Stimulated activated CD8-positive, alpha-beta memory T cell treated with anti-CD3 and anti-CD28 coated beads, Interleukin-4, amount 100 ng/mL, for 24 hours (primary cell): ENCODE measurements around the gene POPDC2.
"Not testable (repeated sequence)": the region's sequence is repeated elsewhere in the genome, so short reads cannot be mapped to it uniquely, and the experiment has no call there.

Experiments used
- DNase-seq: peaks from one replicate; pipeline ENCODE4 v3.0.0-alpha.2; 2020; ENCODE audit warnings: low read depth

Gene POPDC2

GRCh38 chr3:119613201-119613600 is 47.2 kb downstream of the POPDC2 start:
- DNase-seq: no peak

DNA sequence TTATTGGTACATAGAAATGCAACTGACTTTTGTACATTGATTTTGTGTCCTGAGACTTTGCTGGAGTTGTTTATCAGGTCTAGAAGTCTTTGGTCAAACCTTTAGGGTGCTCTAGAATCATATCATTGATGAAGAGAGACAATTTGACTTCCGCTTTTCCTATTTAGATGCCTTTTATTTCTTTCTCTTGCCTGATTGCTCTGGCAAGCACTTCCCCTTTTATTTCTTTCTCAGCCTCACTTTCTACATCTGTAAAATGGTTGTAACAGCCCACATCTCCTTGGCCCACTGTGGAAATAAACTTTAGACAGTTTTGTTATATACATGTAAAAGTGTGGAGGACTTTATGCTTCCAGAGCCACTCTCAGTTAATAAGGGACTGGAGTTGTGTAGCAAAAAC is 48.7 kb downstream of the POPDC2 start:
- no peak for DNase-seq

DNA sequence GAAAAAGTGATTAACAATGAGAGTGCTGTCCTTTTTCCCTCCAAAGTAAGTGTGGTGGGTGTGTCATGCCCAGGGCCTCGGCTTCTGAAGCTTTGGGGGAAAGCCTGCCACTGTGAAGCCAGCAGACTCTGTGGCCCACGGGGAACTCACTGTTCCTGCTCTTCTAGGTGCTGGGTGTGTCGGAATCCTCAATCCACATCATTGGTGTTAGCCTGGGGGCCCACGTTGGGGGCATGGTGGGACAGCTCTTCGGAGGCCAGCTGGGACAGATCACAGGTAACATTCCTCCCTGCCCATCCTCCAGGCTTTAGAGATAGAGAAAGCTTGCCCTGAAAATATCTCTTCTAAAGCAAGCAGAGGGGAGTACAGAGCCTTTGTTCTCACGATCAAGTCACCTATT is 51.1 kb downstream of the POPDC2 start:
- DNase-seq: no peak

DNA sequence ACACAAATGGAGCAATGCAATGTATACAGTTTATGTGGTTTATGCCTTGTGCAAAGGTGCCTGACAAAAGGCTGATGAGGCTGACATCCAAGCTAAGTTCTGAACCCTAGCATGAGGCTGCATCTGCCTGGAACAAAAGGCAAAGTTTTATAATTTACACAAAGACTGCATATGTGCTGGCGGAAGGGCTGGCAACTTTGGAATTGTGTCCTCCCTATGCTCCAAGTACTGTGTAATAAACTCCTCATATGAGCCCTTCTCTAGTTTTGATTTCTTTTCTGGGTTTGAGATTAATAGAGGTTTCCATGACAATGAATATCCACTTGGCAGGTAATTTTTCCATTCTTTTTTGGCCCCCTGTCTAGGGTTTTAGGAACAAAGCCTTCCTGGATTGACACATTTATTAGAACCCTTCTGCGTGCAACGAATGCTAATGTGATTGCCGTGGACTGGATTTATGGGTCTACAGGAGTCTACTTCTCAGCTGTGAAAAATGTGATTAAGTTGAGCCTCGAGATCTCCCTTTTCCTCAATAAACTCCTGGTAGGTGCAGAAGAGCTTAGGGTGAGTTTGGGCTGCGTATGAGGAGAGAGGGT is 51.9 kb downstream of the POPDC2 start:
- no peak for DNase-seq

DNA sequence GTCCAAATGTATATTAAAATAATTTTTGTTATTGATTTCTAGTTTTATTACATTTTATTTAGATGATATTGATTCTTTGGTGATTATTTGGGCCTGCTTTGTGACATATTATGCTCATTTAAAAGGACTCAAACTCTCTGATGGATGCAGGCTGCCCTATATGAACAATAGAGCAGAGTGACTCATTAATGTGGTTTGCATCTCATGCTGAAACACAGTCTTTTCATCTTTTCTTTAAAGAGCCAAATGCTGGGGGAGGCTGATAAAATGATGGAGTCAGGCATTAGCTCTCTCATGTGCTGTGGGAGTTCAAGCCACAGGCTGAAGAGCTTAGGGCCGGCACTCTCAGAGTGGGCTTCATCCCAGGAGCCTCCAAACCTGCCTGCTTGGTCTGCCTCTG is 55.5 kb downstream of the POPDC2 start:
- DNase-seq: no peak

GRCh38 chr3:119602676-119603075 is 57.7 kb downstream of the POPDC2 start:
- DNase-seq: no peak

DNA sequence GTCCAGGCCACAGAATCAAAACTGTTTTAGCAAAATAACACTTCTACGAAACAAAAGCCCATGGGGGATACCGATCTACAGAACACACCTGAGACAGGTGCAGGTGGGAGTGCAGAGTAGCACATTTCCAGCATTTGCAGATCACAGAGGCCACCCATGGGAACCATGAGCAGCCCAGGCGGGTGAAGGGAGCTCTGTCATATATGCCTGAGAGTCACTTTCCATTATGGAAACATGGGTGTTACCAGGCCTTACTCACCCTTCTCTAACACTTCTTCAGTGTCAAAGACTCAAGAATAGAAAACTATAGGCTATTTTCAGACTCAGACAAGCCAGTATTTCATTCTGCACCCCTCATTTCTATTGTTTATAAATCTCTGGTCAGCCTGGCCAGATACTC is 59.2 kb downstream of the POPDC2 start:
- no peak for DNase-seq

DNA sequence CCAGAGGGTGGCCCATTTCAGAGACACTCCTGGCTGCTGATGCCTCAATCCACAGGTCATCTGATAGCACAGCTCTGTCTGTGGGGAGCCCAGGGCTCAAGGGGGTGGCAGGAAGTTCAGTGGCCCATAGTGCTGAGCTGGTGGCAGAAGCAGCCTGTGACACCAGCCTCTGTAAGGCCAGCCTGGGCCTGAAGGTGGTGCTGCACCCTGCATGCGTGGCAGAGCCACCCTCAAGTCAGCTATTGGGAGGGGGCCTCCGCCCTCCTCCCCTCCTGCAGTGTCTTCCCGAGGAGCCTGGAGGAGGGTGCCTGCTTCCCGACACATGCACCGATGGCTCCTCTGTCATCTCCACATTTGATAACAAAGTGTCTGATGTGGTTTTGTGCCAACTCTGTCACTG is 59.7 kb downstream of the POPDC2 start:
- DNase-seq: no peak

DNA sequence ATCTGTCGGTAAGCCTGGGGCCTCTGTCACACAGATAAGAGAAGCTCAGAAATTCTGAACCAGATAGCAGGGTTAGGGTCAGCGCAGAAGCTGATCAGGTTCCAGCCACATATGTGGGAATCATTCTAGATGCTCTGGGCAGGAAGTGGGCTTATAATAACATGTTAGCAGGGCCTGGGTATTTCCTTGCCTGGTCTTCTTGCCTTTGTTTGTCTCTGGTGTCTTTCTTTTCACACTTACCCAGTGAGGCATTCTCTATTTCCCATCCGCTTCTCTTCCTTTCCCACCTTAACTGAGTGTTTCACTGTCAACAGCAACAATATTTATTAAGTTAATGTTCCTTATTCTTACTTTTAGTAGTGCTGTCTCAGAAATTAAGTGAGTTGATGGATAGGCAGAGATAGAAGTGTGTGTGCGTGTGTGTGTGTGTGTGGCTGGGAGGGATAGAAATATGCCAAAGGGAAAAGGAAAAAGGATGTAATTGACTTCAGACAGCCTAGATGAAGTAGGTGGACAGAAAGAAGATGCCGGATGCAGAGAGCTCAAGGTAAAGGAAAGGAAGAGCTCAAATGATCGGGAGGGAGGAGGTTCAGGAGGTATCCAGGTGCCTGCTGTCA is 60.7 kb downstream of the POPDC2 start:
- no peak for DNase-seq

DNA sequence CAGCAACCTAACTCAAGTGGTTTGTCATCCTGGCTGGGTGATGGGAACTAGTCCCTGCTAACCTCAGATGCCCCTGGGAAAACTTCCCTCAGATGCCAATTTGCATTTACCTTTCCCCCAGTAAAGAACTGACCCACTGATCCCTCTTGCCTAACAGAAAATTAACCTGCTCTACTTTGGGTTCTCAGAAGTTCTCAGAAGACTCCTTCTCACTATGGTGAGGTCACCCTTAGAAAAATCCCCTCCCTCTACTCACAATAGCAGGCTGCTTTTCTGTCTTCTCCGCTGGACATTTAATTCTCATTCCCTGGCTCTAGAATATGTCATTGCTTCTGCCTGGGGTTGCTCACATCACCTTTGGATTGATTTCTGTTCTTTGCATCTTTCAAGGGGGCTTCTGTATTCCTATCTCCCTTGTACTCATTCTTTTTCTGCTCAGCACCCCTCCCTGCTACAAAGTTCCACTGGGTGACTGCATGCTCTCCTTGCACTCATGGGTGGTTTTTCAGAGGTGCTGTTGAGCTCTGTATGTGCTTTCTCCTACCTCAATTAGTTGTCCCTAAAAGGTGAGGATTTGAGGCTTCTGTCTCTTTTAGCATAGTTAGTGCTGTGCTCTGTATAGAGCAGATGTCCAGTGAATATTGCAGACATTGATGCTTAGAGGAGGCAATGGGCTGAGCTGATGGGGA is 61.8 kb downstream of the POPDC2 start:
- no peak for DNase-seq

GRCh38 chr3:119597548-119598288 is 62.7 kb downstream of the POPDC2 start, which contains the start of gene PLA1A:
TSS of gene PLA1A (plus strand) at chr3:119597885. CDS start at chr3:119597914, 29 bp downstream.
- DNase-seq: no peak

DNA sequence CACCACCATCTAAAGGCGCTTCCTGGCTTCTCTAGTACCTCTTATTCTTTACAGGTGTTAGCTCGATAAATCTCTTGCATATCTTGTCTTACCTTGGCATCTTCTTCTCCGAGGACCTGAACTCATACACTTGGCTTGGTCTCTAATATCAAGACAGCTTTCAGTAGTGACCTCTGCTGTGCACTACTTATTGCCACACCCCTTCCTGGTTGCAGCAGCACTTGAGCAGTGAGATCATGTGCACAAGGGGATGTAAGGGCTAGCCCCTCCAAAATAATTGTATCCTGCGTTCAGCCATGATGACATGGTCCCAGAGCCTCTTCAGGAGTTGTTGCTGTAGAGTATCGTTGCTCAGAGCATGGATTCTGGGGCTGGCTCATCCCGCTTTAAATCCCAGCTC is 64.0 kb downstream of the POPDC2 start:
- DNase-seq: no peak

DNA sequence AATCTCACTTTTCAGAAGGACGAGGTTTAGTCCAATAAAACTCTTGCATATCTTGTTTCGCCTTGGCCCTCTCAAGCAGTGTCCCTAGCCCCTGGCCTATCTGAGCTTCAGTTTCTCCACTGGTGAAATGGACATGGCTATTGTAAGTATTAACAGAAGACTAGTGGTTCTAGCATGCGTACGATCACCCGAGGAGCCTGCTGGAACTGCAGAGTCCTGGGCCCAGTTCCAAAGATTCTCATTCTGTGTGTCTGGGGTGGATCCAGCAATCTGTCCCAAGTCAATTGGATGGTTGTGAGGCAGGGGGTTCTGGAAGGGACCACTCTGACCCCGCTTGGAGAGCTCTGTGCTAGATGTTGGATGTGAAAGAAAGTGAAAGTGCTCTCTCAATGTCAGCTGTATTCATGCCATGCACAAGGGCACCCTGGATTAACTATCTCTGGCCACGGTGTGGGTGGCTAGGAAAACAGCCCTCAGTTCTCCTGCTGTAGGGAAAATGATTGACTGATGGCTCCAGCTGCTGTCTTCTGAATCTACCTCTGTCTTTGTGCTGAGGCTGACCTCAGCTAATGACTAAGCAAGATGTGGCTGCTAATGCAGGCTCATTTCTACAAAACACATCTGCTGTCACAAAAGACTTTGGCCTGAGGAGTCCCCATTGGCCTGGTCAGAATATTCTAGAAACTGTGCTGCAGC is 64.6 kb downstream of the POPDC2 start:
- DNase-seq: no peak

DNA sequence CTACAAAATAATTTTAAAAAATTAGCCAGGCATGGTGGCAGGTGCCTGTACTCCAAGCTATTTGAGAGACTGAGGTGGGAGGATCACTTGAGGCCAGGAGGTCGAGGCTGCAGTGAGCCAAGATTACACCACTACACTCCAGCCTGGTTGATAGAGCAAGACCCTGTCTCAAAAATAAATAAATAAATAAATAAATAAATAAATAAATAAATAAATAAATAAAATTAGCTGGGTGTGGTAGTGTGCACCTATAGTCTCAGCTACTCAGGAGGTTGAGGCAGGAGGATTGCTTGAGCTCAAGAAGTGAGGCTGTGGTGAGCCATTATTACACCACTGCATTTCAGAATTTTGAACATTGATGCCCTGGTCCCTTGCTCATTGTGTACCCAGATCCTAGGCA is 65.5 kb downstream of the POPDC2 start:
- DNase-seq: not testable (repeated sequence)

DNA sequence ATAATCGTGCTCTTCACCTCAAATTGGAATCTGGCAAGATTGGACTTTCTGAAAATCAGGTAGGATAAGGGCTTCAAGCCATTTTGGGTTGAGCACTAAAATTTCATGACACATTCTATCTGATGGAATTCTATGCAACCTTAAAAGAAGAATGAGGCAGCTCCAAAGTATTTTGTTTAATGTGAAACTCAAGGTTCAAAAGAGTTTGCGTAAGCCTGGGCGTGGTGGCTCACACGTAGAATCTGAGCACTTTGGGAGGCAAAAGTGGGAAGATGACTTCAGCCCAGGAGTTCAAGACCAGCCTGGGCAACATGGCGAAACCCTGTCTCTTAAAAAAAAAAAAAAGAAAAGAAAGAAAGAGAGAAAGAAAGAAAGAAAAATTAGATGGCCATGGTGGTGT is 66.3 kb downstream of the POPDC2 start:
- DNase-seq: no peak

- no peak for DNase-seq
Measured at GRCh38 chr3:119592861-119593260, 67.5 kb downstream of the POPDC2 start.
